ENCODE data around the gene TMIGD2. TPM values are rescaled to one million over a fixed set of nuclear protein-coding genes. Genes with fewer than 3 reads are reported as not detected.

Gene TMIGD2
- total RNA-seq, 1 experiment from 2014 or later = not detected

DNA sequence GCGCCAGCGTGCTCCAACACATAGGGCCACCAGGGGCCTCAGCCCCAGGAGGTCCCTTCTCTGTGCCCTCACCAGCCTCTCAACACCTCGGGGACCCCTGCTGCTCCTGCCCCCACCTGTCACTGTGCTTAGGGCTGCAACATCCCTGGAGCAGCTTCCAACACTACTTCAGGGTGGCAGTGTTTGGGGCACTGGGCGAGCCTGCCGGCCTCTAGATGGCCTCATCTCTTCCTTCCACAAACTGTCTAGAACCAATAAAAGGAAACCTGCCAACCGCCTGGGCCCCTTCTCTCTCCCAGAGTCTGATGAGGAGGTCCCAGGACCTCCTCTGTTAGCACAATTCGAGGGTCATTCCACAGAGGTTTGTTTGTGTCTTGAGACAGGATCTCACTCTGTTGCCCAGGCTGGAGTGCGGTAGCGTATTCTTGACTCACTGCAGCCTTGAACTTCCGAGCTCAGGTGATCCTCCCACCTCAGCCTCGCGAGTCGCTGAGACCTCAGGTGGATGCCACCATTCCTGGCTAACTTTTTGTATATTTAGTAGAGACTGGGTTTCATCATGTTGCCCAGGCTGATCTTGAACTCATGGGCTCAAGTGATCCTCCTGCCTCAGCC is 33.3 kb downstream of the TMIGD2 start:
- no peak overlapping the region for H3K4me3 ChIP-seq (ENCODE audit: low read depth in 2 of 2, low read length in 2 of 2)
- no peaks in the 10 kb centered on the region for H3K4me1 ChIP-seq (ENCODE audit: control insufficient read depth, insufficient read depth, low read length)
- no peaks in the 10 kb centered on the region for H3K27me3 ChIP-seq (ENCODE audit: control insufficient read depth, insufficient read depth, low read length)
- no peak for ATAC-seq
- H3K9me3 ChIP-seq (ENCODE audit: control insufficient read depth, insufficient read depth, low read depth, low read length) = no peaks in the 10 kb centered on the region
- H3K36me3 ChIP-seq (ENCODE audit: control insufficient read depth, insufficient read depth, low read length) = no peaks in the 10 kb centered on the region
- no peak for DNase-seq (ENCODE audit: low read depth, low spot score)
- ChIA-PET CTCF (interaction anchor here (0.5 kb wide), 1 partner anchor 132 kb away, joined by 3 read pairs; no protein-coding TSS in a partner anchor), POLR2A (no interaction called here)
- TF ChIP-seq POLR2AphosphoS5 (IDR thresholded peaks at IDR 0.05; ENCODE audit: low read depth, low read length) = no peak
- TF ChIP-seq SIN3A (IDR thresholded peaks at IDR 0.05; ENCODE audit: borderline replicate concordance, insufficient read depth, low read depth, low read length) = no peak
- TF ChIP-seq CTCF (IDR thresholded peaks at IDR 0.05) = no peak
- TF ChIP-seq, protein P1, sequence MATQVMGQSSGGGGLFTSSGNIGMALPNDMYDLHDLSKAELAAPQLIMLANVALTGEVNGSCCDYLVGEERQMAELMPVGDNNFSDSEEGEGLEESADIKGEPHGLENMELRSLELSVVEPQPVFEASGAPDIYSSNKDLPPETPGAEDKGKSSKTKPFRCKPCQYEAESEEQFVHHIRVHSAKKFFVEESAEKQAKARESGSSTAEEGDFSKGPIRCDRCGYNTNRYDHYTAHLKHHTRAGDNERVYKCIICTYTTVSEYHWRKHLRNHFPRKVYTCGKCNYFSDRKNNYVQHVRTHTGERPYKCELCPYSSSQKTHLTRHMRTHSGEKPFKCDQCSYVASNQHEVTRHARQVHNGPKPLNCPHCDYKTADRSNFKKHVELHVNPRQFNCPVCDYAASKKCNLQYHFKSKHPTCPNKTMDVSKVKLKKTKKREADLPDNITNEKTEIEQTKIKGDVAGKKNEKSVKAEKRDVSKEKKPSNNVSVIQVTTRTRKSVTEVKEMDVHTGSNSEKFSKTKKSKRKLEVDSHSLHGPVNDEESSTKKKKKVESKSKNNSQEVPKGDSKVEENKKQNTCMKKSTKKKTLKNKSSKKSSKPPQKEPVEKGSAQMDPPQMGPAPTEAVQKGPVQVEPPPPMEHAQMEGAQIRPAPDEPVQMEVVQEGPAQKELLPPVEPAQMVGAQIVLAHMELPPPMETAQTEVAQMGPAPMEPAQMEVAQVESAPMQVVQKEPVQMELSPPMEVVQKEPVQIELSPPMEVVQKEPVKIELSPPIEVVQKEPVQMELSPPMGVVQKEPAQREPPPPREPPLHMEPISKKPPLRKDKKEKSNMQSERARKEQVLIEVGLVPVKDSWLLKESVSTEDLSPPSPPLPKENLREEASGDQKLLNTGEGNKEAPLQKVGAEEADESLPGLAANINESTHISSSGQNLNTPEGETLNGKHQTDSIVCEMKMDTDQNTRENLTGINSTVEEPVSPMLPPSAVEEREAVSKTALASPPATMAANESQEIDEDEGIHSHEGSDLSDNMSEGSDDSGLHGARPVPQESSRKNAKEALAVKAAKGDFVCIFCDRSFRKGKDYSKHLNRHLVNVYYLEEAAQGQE (IDR thresholded peaks at IDR 0.05; ENCODE audit: insufficient read depth in 1 of 2, low read depth in 2 of 2, low read length in 1 of 2) = no peak
- TF ChIP-seq TCF7L2 (IDR thresholded peaks at IDR 0.05; ENCODE audit: low read depth, low read length) = no peak
- in situ Hi-C loops (cut with HindIII; ENCODE audit: low pct_unique_long_range_greater_than_20kb, low sequenced_read_pairs) = no loop called here
- intact Hi-C loops (cut with micrococcal nuclease; ENCODE audit: unreplicated experiment) = no loop called here
- BruUV-seq (replicated peaks) = no TSS peak
- H3K27ac ChIP-seq (ENCODE audit: low read length) = no peak overlapping the region

DNA sequence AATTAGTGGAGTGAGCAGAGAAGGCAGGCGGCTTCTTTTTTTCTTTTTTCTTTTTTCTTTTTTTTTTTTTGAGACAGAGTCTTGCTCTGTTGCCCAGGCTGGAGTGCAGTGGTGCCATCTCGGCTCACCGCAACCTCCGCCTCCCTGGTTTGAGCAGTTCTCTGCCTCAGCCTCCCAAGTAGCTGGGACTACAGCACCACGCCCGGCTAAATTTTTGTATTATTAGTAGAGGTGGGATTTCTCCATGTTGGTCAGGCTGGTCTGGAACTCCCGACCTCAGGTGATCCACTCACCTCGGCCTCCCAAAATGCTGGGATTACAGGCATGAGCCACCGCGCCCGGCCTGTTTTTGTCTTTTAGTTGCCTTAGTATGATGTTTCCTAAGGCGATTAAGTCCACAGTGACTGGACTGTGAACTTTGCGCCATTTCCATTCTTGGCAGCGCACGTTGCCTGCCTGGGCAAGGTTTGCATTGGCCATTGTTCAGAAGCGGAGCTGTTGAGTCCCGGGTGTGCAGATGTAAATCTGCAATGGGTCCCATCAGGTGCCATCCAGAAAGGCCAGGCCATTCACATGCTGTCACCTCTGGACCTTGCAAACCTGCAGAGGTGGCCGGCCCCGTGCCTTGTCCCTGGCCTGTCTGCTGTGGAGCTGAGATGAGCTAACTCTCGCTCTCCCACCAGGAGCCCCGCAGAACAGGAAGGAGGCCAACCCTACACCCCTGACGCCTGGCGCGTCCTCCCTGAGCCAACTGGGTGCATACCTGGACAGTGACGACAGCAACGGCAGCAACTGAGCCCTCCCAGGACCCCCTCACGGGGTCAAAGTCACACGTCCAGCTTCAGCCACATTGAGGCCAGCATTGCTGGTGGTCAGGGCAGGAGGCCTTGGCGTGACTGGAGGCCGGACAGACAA is 34.0 kb downstream of the TMIGD2 start:
- H3K36me3 ChIP-seq (ENCODE audit: control insufficient read depth, insufficient read depth, low read length) = no peaks in the 10 kb centered on the region
- H3K4me1 ChIP-seq (ENCODE audit: control insufficient read depth, insufficient read depth, low read length) = no peaks in the 10 kb centered on the region
- DNase-seq (ENCODE audit: low read depth, low spot score) (no peak), ATAC-seq (no peak)
- intact Hi-C loops (cut with micrococcal nuclease; ENCODE audit: unreplicated experiment) = loop anchor here (2.0 kb wide), 1 partner anchor 83 kb away; no protein-coding TSS in a partner anchor
- H3K4me3 ChIP-seq (ENCODE audit: low read depth in 2 of 2, low read length in 2 of 2) = no peak overlapping the region
- H3K27me3 ChIP-seq (ENCODE audit: control insufficient read depth, insufficient read depth, low read length) = no peaks in the 10 kb centered on the region
- H3K27ac ChIP-seq (ENCODE audit: low read length) = no peak overlapping the region
- POLR2A ChIA-PET = no interaction called here
- in situ Hi-C loops (cut with HindIII; ENCODE audit: low pct_unique_long_range_greater_than_20kb, low sequenced_read_pairs) = no loop called here
- TF ChIP-seq, protein P1 (IDR thresholded peaks at IDR 0.05; ENCODE audit: insufficient read depth in 1 of 2, low read depth in 2 of 2, low read length in 1 of 2) = no peak
- TF ChIP-seq SIN3A (IDR thresholded peaks at IDR 0.05; ENCODE audit: borderline replicate concordance, insufficient read depth, low read depth, low read length) (no peak), CTCF (IDR thresholded peaks at IDR 0.05) (0 out of 2 replicates have a peak, but pooled peaks have one; percentile 6)
- no peaks in the 10 kb centered on the region for H3K9me3 ChIP-seq (ENCODE audit: control insufficient read depth, insufficient read depth, low read depth, low read length)
- CTCF ChIA-PET = interaction anchor here (0.5 to 1.7 kb wide), 8 partner anchors 16 to 248 kb away, joined by 3 to 15 read pairs (median 5); partner anchors contain the start of gene MPND
- BruUV-seq (replicated peaks) = no TSS peak
